SK-N-SH (cell line): ENCODE data around the gene GH2.
"Not testable (repeated sequence)": the region's sequence is repeated elsewhere in the genome, so short reads cannot be mapped to it uniquely, and the experiment has no call there.

Experiments used
- ELF1 ChIP-seq: IDR thresholded peaks from 2 replicates; pipeline ENCODE4 v1.4.0; 2012
- EP300 ChIP-seq, 2 experiments: IDR thresholded peaks; 2 replicates each; pipeline versions ENCODE4 v1.4.0 to v1.6.1; 2012; ENCODE audit warnings: borderline replicate concordance in 1 of 2, low read depth in 1 of 2, low read length in 1 of 2
- EZH2phosphoT487 ChIP-seq: fragments of 200-600 bp; sonication (generic); IDR thresholded peaks from 2 replicates; pipeline ENCODE4 v1.6.1; 2017; ENCODE audit warnings: low read depth, mixed run types, mild to moderate bottlenecking, antibody characterized with exemption, moderate library complexity, borderline replicate concordance
- JUND ChIP-seq: IDR thresholded peaks from 2 replicates; pipeline ENCODE4 v1.4.0; 2012
- RXRA ChIP-seq: IDR thresholded peaks from 2 replicates; pipeline ENCODE4 v1.4.0; 2012; ENCODE audit warnings: low read depth, mild to moderate bottlenecking, borderline replicate concordance
- SIN3A ChIP-seq: IDR thresholded peaks from 2 replicates; pipeline ENCODE4 v1.6.1; 2012; ENCODE audit warnings: low read depth, mild to moderate bottlenecking, low read length, moderate library complexity, borderline replicate concordance
- TF ChIP-seq, protein P1 (sequence below): fragments of 200-600 bp; sonication (generic); IDR thresholded peaks from 2 replicates; pipeline ENCODE4 v1.6.1; 2017; ENCODE audit warnings: antibody characterized with exemption, mild to moderate bottlenecking, moderate library complexity

DNA sequence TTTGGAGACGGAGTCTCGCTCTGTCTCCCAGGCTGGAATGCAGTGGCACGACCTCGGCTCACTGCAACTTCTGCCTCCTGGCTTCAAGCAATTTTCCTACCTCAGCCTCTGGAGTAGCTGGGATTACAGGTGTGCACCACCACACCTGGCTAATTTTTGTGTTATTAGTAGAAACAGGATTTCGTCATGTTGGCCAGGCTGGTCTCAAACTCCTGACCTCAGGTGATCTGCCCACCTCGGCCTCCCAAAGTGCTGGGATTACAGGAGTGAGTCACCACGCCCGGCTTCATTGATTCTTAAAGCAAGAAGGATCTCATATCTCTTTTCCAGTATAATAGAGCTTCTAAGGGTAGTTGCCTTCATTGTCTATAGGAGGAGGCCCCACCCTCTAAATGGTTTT, 23.1 kb upstream of the GH2 start:
- not testable (repeated sequence) for TF ChIP-seq EZH2phosphoT487; RXRA; SIN3A; EP300 (IDR thresholded peaks at IDR 0.05; ENCODE audit: borderline replicate concordance in 1 of 2, low read depth in 1 of 2, low read length in 1 of 2); JUND; ELF1
- TF ChIP-seq, protein P1, sequence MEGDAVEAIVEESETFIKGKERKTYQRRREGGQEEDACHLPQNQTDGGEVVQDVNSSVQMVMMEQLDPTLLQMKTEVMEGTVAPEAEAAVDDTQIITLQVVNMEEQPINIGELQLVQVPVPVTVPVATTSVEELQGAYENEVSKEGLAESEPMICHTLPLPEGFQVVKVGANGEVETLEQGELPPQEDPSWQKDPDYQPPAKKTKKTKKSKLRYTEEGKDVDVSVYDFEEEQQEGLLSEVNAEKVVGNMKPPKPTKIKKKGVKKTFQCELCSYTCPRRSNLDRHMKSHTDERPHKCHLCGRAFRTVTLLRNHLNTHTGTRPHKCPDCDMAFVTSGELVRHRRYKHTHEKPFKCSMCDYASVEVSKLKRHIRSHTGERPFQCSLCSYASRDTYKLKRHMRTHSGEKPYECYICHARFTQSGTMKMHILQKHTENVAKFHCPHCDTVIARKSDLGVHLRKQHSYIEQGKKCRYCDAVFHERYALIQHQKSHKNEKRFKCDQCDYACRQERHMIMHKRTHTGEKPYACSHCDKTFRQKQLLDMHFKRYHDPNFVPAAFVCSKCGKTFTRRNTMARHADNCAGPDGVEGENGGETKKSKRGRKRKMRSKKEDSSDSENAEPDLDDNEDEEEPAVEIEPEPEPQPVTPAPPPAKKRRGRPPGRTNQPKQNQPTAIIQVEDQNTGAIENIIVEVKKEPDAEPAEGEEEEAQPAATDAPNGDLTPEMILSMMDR = not testable (repeated sequence)
